Stimulated activated naive B cell treated with anti-CD40 and anti-IgM and Interleukin-4, amounts not matched to agents 10 μg/mL and 1 μg/mL and 100 μg/mL, for 72 hours (primary cell): ENCODE data around the gene PPP3CA.

Experiments used
- ATAC-seq, 2 donors: fragments of 150-1000 bp; cut with Tn5 transposase; replicated peaks; 2 replicates each; pipeline ENCODE4 v1.10.0; 2021; ENCODE audit warnings: moderate library complexity in 1 of 2
- DNase-seq: peaks from one replicate; pipeline ENCODE4 v3.0.0; 2021
- H3K27ac Mint-ChIP-seq: one replicate; pipeline ENCODE4 v1.8.0; 2022; ENCODE audit warnings: mild to moderate bottlenecking, mixed read lengths
- H3K27me3 Mint-ChIP-seq, 2 donors: one replicate each; pipeline ENCODE4 v1.8.0; 2022; ENCODE audit warnings: mixed read lengths in 2 of 2
- H3K36me3 Mint-ChIP-seq, 2 donors: one replicate each; pipeline ENCODE4 v1.8.0; 2022; ENCODE audit warnings: mixed read lengths in 2 of 2, mild to moderate bottlenecking in 1 of 2
- H3K4me1 Mint-ChIP-seq, 2 donors: one replicate each; pipeline ENCODE4 v1.8.0; 2022; ENCODE audit warnings: mixed read lengths in 2 of 2, mild to moderate bottlenecking in 1 of 2
- H3K4me3 Mint-ChIP-seq, 2 donors: one replicate each; pipeline ENCODE4 v1.8.0; 2022; ENCODE audit warnings: mild to moderate bottlenecking in 2 of 2, mixed read lengths in 2 of 2, moderate library complexity in 1 of 2
- H3K9me3 Mint-ChIP-seq, 2 donors: one replicate each; pipeline ENCODE4 v1.8.0; 2022; ENCODE audit warnings: mixed read lengths in 2 of 2, mild to moderate bottlenecking in 1 of 2

Gene PPP3CA

DNA sequence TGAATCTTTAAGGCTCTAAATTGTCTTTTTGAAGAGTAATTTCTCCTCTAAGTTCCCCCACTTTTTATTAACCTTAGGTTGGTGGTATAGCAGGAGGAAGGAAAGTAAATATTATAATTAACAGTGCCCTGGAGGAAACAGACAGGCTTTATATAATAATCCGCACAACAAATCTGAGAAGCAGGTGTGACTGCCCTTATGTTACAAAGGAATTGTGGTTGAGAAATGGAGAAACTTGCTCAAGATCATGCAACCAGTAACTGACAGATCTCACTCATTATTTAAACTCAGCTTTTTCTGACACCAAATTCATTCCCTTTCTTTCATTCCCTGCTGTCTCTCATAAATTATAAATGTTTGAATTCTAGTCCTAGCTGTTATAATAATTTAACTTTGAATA, 282.0 kb downstream of the PPP3CA start:
- no peak for ATAC-seq
- Mint-ChIP-seq H3K4me3 (no peak overlapping the region), H3K4me1 (peaks cover 3 to 16% of the 10 kb centered on the region in 2 donors), H3K36me3 (peaks cover 4 to 22% of the 10 kb centered on the region in 2 donors), H3K27me3 (no peaks in the 10 kb centered on the region), H3K27ac (no peak overlapping the region), H3K9me3 (no peaks in the 10 kb centered on the region)
- no peak for DNase-seq

DNA sequence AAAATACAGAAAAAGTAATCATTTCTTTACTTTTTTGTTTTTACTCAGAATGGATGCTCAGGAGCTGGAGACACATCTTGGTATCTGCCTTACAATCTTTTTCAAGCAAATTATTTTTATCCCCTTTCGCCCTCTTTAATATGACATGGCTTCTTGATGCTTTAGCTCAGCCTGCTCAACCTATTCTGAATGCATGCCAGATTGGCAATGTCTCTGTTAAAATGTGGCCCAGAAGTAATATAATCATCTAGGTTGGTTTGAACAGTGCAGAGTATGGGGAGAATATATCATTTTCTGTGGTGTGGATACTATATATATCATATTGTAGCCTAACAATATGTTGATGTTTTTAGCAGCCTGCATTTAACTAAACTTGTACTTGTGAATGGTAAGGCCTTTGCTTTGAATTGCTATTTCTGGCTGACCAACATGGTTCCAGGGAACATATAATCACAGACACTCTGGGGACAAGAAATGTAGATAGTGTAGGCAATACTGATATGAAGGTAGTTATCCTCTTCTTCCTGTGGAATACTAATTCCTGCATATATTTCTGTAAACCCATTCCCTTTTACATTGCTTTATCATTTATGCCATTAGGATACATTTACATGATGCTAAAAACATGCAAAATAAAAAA, 282.7 kb downstream of the PPP3CA start:
- peaks cover 4 to 18% of the 10 kb centered on the region in 2 donors for H3K36me3 Mint-ChIP-seq
- no peaks in the 10 kb centered on the region for H3K9me3 Mint-ChIP-seq
- H3K4me3 Mint-ChIP-seq: no peak overlapping the region

GRCh38 chr4:101055392-101055791, 291.9 kb downstream of the PPP3CA start:
- Mint-ChIP-seq H3K27ac (no peak overlapping the region), H3K9me3 (no peaks in the 10 kb centered on the region), H3K36me3 (peaks cover 4 to 14% of the 10 kb centered on the region in 2 donors), H3K4me3 (no peak overlapping the region), H3K4me1 (peaks cover 0 to 5% of the 10 kb centered on the region in 2 donors), H3K27me3 (no peaks in the 10 kb centered on the region)
- DNase-seq (no peak), ATAC-seq (no peak)

More for the DNA sequence above, 282.7 kb downstream of the PPP3CA start:
- Mint-ChIP-seq H3K27ac (no peak overlapping the region), H3K27me3 (no peaks in the 10 kb centered on the region), H3K4me1 (peaks cover 3 to 10% of the 10 kb centered on the region in 2 donors)
- DNase-seq (no peak), ATAC-seq (no peak)

DNA sequence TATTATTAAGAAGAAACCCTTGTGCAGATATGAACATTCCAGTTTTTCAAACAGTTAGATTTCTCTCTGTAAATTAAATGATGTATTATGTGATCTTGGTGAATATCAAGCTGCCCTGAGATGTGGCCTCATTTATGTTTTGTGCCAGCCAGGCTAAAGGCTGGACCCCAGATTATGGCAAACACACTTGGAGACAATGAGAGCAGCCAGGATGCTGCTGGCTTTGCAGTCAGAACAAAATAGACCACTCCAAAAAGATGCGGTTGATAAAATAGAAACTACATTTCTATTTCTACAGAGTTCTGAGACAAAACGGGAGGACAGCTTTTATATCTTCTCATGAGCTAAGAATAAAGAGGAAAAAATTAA, 296.5 kb downstream of the PPP3CA start:
- no peak for DNase-seq
- Mint-ChIP-seq H3K27ac (peak overlapping the region; percentile 14), H3K4me3 (no peak overlapping the region), H3K4me1 (peaks cover 0 to 5% of the 10 kb centered on the region in 2 donors), H3K27me3 (no peaks in the 10 kb centered on the region), H3K9me3 (no peaks in the 10 kb centered on the region), H3K36me3 (peaks cover 1 to 9% of the 10 kb centered on the region in 2 donors)
- ATAC-seq: no peak

DNA sequence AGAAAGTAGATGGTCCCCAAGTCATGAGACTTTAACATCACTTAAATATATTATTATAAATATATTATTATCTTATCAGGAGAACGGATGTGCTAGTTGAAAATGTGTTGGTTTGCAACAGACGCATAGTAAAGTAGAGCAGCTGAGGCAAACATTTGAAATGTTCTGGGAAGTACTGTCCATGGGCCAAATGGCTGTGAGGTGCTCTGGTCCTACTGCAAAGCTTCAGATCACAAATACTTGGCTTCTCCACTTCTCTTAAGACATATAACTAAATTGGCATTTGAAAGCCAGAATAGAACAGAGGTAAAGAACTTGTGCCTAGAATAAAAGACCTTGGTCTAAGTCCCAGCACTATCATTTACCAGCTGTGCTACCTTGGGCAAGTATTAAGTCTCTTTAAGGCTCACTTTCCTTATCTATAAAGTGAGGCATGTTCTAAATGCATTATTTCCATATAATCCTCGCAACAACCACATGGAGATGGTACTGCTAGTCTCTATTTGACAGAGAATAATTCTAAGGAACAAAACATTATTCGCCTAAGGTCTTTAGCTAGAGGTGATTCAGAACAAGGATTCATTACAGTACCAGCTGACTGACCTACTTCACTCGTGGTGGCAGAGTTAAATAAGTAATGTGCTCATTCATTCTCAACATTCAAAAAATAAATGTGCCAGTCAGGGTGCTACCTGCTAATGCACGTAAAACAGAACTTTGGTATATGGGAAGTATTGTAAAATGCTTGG, 297.1 kb downstream of the PPP3CA start:
- Mint-ChIP-seq H3K9me3 (no peaks in the 10 kb centered on the region), H3K27me3 (no peaks in the 10 kb centered on the region), H3K4me1 (peaks cover 0 to 5% of the 10 kb centered on the region in 2 donors), H3K27ac (no peak overlapping the region), H3K4me3 (no peak overlapping the region), H3K36me3 (peaks cover 5 to 13% of the 10 kb centered on the region in 2 donors)
- DNase-seq (no peak), ATAC-seq (peak; percentile 46 to 58)

DNA sequence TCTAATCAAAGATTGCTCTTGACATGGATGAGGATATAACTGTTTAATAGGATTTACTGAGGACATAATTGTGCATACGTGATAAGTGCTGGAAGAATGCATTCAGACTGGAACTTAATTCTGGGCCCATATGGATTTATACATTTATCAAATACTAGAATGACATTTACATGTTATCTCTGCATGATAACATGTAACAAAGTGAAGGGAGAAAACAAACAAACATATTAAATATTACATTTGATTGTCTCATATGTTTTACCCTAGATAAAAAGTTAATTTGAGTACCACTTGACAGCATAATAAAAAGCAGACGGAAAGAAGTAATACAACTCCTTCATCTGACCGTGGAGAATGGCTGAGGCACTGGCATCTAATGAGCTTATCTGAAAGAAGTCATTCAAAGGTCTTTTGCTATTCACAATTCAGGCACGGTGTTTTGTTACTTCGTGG, 297.8 kb downstream of the PPP3CA start:
- Mint-ChIP-seq H3K27me3 (no peaks in the 10 kb centered on the region), H3K4me1 (peaks cover 0 to 3% of the 10 kb centered on the region in 2 donors)

DNA sequence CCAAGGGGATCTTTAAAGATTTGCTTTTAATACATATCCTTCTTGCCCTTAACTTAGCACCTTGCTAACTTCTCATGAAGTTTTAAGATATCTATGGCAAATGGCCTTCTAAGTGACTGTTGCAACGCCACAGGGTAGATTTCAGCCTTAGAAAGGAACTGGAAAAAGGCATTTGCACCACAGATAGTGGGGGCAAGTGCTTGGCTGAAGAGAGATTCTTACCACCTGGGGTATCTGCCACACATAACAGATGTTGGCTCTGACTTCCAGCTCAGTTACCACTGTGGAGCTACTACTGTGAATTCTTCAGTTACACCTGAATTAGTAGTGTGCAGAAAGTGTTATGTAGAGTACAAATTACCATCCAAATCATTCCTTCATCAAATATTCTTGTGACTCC, 302.6 kb downstream of the PPP3CA start:
- no peak overlapping the region for H3K27ac Mint-ChIP-seq

More for the DNA sequence above, 297.8 kb downstream of the PPP3CA start:
- H3K4me3 Mint-ChIP-seq: no peak overlapping the region
- peaks cover 5 to 18% of the 10 kb centered on the region in 2 donors for H3K36me3 Mint-ChIP-seq
- ATAC-seq (no peak), DNase-seq (no peak)
- no peaks in the 10 kb centered on the region for H3K9me3 Mint-ChIP-seq
- H3K27ac Mint-ChIP-seq: no peak overlapping the region

GRCh38 chr4:101042847-101043246, 304.5 kb downstream of the PPP3CA start:
- H3K4me3 Mint-ChIP-seq: no peak overlapping the region
- no peak overlapping the region for H3K27ac Mint-ChIP-seq
- no peaks in the 10 kb centered on the region for H3K27me3 Mint-ChIP-seq
- ATAC-seq: no peak
- no peaks in the 10 kb centered on the region for H3K9me3 Mint-ChIP-seq
- H3K36me3 Mint-ChIP-seq: peaks cover 6 to 25% of the 10 kb centered on the region in 2 donors
- no peak for DNase-seq
- H3K4me1 Mint-ChIP-seq: no peaks in the 10 kb centered on the region

More for the DNA sequence above, 302.6 kb downstream of the PPP3CA start:
- DNase-seq (no peak), ATAC-seq (no peak)
- Mint-ChIP-seq H3K27me3 (no peaks in the 10 kb centered on the region), H3K36me3 (peaks cover 4 to 15% of the 10 kb centered on the region in 2 donors), H3K4me3 (no peak overlapping the region), H3K4me1 (no peaks in the 10 kb centered on the region), H3K9me3 (no peaks in the 10 kb centered on the region)

GRCh38 chr4:101040776-101041175, 306.6 kb downstream of the PPP3CA start:
- ATAC-seq (no peak), DNase-seq (no peak)
- H3K36me3 Mint-ChIP-seq: peaks cover 11 to 38% of the 10 kb centered on the region in 2 donors
- no peak overlapping the region for H3K27ac Mint-ChIP-seq
- H3K4me1 Mint-ChIP-seq: no peaks in the 10 kb centered on the region
- H3K9me3 Mint-ChIP-seq: no peaks in the 10 kb centered on the region
- H3K27me3 Mint-ChIP-seq: no peaks in the 10 kb centered on the region
- no peak overlapping the region for H3K4me3 Mint-ChIP-seq

- Mint-ChIP-seq H3K9me3 (no peaks in the 10 kb centered on the region), H3K27ac (no peak overlapping the region), H3K36me3 (peaks cover 7 to 31% of the 10 kb centered on the region in 2 donors), H3K4me3 (no peak overlapping the region), H3K27me3 (no peaks in the 10 kb centered on the region), H3K4me1 (no peaks in the 10 kb centered on the region)
- peak; percentile 19 to 34 for ATAC-seq
- DNase-seq: no peak
Measured at GRCh38 chr4:101039367-101039766, 308.0 kb downstream of the PPP3CA start.

DNA sequence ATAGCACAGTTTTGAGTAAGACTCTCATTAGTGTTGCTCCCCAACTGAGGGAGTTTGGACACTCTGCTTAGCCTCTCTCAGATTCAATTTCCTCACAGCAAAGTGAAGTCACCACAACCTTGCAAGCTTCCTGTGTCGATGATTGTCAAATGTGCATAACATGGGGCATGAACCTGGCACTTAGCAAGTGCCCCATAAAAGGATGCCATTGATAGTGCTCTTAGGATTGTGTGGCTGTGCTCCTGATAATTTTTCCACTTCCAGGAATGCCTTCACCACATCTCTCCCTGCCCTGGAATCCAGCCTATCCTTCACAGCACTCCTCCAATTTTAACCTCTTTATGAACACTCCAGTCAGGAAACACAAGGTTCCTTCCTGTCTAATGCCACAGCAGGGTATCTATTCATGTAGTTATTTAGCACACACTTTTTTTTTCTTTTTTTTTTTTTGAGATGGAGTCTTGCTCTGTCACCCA, 309.4 kb downstream of the PPP3CA start:
- Mint-ChIP-seq H3K4me3 (no peak overlapping the region), H3K9me3 (no peaks in the 10 kb centered on the region), H3K27ac (no peak overlapping the region), H3K36me3 (peaks cover 10 to 41% of the 10 kb centered on the region in 2 donors), H3K27me3 (no peaks in the 10 kb centered on the region), H3K4me1 (no peaks in the 10 kb centered on the region)
- DNase-seq (no peak), ATAC-seq (no peak)

DNA sequence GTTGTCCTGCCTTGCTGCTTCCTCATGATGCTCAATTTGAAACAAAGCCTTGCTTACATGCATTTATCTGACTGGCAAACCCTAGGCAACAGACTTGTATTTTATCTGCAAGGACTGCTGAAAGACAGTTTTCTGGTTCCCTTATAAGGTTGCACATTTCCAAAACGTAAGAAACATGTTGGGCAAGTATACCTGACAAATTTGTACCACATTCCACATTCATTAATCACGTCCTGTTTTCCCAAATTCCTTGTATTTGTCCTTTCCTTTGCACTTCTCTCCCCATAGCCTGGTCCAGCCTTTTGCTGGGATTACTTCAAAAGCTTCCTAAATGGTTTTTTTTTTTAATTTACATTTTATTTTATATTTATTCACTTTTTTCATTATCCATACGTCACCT, 310.1 kb downstream of the PPP3CA start:
- no peak for DNase-seq
- no peaks in the 10 kb centered on the region for H3K4me1 Mint-ChIP-seq
- ATAC-seq: no peak
- H3K27me3 Mint-ChIP-seq: no peaks in the 10 kb centered on the region
- no peak overlapping the region for H3K4me3 Mint-ChIP-seq
- H3K27ac Mint-ChIP-seq: no peak overlapping the region
- H3K36me3 Mint-ChIP-seq: peaks cover 12 to 41% of the 10 kb centered on the region in 2 donors
- H3K9me3 Mint-ChIP-seq: no peaks in the 10 kb centered on the region

GRCh38 chr4:101035487-101035886, 311.8 kb downstream of the PPP3CA start:
- H3K27ac Mint-ChIP-seq: no peak overlapping the region
- no peak overlapping the region for H3K4me3 Mint-ChIP-seq
- no peak for ATAC-seq

DNA sequence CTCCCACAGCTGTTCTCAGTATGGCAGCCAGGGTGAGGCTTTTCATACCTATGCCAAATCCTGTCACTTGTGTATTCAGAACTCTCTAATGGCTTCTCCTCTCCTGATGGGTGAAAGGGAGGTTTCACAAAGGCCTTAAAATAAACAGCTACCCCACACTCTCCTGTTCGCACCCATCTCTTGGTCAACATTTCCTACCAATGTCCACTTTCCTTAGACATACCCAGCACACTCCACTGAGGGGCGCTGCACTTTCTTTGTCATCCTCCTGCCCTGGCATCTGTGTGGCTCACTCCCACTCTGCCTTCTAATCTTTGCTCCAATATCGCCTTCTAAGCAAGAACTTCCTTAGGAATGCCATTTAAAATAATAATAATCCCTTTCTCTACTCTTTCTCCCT, 313.3 kb downstream of the PPP3CA start:
- no peak for ATAC-seq
- Mint-ChIP-seq H3K27me3 (no peaks in the 10 kb centered on the region), H3K9me3 (no peaks in the 10 kb centered on the region), H3K4me1 (peaks cover 0 to 3% of the 10 kb centered on the region in 2 donors), H3K36me3 (peaks cover 15 to 46% of the 10 kb centered on the region in 2 donors), H3K27ac (no peak overlapping the region), H3K4me3 (no peak overlapping the region)
- no peak for DNase-seq

More at GRCh38 chr4:101035487-101035886, 311.8 kb downstream of the PPP3CA start:
- Mint-ChIP-seq H3K4me1 (no peaks in the 10 kb centered on the region), H3K27me3 (no peaks in the 10 kb centered on the region), H3K9me3 (no peaks in the 10 kb centered on the region), H3K36me3 (peaks cover 18 to 46% of the 10 kb centered on the region in 2 donors)
- DNase-seq: no peak

GRCh38 chr4:101032541-101032940, 314.8 kb downstream of the PPP3CA start:
- H3K4me3 Mint-ChIP-seq: no peak overlapping the region
- H3K36me3 Mint-ChIP-seq: peaks cover 15 to 40% of the 10 kb centered on the region in 2 donors
- no peaks in the 10 kb centered on the region for H3K9me3 Mint-ChIP-seq
- H3K27ac Mint-ChIP-seq: no peak overlapping the region
- no peak for ATAC-seq
- no peaks in the 10 kb centered on the region for H3K27me3 Mint-ChIP-seq
- no peak for DNase-seq
- peaks cover 0 to 3% of the 10 kb centered on the region in 2 donors for H3K4me1 Mint-ChIP-seq
